HG02610 (cell line): ENCODE measurements around the gene PPP1R9B.

Experiments
- ATAC-seq: cut with Tn5 transposase; IDR thresholded peaks from one replicate; pipeline ENCODE4 v1.9.1; 2021; ENCODE audit warnings: mild to moderate bottlenecking, moderate library complexity; ENCODE audit not compliant: unreplicated experiment

The PPP1R9B gene

DNA sequence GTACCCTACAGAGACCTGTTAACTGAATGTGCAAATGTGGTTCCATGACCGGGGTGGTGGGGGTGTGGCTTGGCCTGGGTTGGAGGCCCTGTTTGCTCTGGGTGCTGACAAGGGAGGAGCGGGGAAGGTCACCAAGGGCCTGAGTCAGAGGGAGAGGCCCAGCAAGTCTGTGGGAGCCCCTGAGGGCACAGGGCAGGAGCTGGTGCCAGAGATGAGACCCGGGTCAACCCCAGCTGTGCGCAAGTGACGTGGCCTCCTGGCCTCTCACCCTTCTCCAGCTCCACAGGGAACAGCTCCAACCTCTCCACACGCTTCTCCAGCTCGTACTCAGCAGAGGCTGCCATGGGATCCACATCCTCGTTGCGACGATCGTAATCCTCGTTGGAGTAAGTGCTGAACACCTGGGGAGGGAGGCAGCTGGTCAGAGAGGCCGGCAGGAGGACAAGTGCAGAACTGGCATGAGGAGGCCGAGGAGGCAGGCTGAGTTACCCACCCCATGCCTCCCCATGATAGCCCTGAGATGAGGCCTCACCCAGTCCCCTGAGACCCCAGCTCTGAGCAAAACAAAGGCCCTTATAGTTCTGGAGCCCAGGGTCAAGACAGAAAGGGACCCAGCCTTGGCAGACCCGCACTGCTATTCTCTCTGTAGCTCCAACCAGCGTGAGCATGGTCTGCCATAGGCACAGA is 5.5 kb downstream of the PPP1R9B start:
- no peak for ATAC-seq

DNA sequence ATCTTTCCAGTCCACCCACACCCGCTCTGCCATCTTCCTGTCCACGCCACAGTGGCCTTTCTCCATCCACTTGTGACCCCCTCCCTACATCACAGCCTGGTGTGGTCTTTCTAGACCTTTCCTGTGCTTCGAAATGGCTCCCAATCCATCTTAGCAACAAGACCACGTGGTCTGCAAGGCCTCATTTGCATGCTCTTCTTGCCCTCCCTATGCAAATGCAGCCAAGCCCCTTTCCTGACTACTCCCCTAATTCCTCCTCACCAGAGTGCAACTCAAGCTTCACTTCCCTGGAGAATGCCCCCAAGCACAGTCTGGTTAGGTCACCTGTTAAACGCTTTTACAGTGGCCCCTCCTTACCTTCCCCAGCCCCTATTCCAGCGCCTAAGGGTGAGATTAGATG is 6.1 kb downstream of the PPP1R9B start:
- ATAC-seq, result no peak

DNA sequence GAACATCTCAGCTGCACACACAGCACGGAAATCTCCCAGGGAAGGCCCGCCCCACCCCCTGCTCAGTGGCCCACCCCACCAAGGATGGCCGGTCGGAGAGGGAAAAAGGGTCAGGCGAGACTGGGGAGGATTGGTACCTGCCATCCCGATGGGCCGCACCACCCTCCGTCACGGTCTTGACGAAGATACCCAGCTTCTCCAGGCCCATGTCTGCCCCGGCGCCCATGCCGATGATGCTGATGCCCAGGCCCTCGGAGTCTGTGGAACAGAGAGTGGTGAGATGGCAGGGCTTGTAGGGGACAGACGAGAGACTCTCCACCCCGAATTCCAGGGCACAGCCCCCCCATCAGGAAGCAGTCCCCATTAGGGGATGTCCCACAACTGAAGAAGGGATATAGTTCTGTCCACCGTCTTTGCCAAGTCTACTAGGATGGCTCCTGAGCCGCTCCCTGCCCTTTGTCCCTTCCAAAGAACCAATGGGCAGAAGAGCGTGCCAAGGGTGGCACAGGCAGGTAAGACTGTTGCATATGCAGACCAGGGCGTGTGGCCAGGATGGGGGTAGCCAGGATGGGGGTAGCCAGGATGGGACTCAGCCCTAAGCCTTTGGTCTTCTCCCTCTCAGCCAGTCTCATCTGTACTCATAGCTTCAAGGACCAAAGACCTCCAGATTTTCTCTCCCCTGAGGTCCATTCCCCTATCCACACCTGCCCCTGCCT is 6.9 kb downstream of the PPP1R9B start:
- ATAC-seq, result no peak

DNA sequence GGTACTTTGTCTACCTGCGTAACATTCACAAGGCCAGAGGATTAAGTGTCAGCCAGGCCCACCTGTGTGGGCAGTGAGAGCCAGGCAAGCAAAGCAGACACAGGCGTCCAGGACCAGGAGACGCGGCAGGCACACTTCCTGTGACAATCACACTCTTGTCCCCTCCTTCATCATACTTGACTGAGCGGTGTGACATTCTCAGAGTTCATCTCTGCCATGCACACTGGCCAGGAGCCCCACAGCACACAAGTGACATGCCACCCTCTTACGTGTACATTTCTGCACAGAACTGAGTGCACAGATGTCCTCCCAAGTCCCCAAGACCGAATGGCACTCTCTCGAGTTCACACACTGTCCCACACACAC is 8.7 kb downstream of the PPP1R9B start:
- no peak for ATAC-seq

DNA sequence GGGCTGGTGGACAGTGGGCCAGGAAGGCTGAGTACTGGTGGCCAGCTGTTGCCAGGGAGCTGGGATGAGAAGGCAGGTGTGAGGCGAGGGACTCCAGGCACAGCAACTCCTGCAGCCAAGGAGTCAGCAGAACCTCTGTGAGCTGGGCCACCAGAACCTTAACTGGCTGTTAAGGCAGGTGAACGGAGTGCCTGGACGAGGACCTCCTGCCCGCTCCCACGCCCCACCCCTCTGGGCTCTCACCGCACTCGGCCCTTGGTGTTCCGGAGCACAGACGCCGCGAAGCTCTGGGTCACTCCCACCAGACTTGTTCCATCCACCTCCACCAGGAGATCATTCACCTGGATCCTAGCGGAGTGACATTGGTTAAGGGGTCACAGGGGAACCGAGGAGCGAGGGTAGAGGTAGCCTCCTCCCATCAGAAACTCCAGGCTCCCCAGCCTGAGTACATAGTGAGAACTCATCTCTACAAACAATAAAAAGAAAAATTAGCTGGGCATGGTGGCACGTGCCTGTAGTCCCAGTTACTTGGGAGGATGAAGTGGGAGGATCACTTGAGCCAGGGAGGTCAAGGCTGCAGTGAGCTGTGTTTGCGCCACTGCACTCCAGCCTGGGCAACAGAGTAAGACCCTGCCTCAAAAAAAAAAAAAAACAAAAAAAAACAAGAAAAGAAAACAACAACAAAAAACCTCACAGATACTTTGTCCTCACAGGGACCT is 9.3 kb downstream of the PPP1R9B start:
- no peak for ATAC-seq

DNA sequence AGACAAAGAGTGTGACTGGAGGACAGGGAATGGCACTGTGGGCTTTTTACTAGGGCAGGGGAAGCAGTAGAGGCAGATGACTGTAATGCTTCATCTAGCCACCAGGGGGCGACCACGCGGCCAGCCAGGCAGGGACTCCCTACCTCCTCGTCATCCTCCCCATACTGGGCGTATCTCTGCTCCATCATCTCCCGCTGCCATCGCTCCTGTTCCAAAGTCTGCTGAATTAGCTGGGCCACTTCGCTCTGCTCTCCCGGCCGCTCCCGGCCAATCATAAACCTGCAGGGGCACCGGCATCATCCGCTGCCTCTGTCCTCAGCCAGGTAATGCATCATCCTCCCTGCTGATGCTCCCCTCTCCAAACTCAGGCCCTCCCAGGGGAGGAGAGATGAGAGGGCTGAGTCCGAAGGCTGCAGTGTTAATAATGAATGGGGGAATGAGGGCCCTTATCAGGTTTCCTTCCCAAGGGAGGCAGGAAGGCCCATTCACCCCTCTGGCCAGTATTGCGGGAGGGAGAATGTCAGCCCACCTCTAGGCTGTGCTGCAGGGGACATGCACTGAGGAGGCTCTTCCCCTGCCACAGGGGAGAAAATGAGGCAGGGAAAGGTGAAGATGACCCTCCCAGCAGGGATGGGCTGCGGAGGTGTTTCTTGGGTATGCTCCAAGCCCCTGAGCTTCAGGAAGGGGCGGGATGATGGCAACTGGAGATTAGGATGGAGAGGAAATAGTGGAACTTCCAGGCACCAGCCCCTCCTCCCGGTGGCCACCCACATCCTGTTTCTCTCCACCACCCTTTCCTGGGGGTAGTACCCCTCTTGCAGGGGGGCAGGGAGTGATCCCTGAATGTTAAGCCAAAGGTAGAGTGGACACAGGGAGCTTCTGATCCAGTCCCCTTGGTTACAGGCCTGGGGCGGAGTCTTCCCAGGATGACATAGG is 10.3 kb downstream of the PPP1R9B start:
- ATAC-seq, result peak; percentile 47

DNA sequence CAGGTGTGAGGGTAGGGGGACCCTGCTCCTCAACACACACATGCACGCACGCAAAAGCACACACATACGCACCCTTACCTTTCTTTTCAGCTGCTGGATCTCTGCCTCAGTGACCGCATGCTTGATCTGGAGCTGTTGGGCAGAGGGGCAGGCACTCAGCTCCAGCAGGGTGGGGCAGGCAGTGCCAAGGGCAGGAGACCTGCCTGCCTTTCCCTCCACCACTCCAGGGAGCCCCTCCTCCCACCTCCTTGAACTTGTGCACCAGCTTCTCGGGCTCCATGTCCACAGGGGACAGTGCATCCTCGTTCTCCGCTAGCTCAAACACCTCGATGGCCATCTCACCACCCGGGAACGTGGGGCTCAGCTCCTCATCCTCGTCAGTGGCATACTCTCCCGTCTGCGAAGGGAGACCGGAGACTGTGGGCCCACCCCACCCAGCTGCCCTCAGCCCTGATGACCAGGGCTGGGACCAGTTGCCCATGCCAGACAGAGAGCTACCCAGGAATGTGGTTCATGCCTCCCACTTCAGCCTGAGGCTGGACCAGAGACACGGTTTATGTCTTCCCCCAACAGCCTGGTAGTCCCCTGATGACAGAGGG is 11.2 kb downstream of the PPP1R9B start:
- no peak for ATAC-seq

DNA sequence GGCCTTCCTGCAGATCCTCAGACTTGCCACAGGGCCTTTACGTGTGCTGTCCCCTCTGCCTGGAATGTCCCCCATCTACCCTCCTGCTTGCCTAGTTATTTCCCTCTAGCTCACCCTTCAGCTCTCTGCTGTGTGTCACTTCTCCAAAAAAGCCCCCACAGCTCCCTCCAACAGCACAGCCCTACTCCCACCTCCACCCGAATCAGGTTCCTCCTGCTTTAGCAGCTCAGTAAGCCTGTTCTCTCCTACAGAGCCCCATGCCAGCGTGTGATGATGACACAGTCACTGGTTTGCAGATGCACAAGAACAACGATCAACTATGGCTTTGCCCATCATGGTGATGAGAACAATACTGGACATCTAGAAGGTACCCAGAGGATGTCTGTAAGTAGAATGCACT is 13.4 kb downstream of the PPP1R9B start:
- no peak for ATAC-seq

DNA sequence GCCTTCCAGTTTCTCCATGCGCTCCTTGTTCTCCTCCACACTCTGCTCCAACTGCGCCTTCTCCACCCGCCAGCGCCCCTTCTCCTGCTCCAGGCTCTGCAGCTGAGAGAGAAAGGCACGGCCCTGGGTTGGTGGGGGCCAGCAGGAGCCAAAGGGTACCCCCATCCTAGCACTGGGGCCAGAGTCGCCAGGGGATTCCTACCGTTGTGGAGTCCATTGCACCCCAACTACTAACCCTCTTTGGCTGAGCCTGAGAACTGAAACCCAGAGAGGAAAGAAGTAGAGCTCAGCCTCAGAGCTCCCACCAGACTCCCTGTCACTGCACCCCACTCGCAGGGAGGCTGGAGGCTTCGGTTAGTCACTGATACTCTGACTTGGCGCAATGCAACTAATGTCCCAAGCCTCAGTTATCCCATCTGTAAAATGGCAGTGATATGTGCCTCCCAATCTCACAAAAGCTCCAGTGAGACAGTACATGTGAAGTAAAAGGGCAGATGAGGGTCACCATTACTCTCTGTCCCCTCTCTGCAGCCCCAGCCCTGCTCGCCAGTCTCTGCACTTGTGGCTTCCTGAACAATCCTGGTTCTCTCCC is 14.3 kb downstream of the PPP1R9B start:
- no peak for ATAC-seq

DNA sequence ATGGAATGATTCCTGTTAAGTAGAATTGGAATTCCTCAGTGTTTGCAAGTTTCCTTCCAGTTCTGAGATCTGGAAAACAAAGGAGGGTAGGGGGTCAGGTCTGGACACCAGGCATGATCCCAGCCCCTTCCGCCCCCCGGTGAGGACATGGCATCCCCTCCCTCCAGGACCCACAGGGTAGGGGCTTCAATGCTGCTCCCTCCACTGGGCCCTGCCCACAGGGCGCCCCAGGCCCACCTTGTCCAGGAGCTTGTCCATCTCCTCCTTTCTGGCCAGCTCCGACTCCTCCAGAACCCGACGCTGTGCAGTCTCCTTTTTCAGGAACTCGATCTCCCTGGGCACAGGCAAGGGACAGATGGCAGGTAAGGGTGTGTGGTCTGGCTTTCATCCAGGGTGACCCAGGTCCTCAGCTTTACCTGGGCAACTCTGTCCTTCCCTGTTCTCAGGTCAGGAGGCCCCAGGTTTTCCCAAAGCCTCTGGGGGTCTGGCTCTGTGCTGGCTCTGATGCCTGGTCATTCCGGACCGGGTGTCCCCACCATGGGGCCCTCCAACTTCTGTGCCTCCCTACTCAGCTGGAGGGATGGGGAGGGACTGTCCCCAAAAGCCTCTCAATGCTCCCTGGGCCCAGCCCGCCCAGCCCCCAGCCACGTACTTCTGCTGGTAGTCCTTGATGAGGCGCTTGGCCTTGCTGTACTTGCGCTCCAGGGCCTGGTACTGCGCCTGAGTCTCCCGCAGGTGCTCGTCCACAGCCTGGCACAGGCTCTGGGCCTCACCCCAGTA is 15.0 kb downstream of the PPP1R9B start:
- no peak for ATAC-seq

DNA sequence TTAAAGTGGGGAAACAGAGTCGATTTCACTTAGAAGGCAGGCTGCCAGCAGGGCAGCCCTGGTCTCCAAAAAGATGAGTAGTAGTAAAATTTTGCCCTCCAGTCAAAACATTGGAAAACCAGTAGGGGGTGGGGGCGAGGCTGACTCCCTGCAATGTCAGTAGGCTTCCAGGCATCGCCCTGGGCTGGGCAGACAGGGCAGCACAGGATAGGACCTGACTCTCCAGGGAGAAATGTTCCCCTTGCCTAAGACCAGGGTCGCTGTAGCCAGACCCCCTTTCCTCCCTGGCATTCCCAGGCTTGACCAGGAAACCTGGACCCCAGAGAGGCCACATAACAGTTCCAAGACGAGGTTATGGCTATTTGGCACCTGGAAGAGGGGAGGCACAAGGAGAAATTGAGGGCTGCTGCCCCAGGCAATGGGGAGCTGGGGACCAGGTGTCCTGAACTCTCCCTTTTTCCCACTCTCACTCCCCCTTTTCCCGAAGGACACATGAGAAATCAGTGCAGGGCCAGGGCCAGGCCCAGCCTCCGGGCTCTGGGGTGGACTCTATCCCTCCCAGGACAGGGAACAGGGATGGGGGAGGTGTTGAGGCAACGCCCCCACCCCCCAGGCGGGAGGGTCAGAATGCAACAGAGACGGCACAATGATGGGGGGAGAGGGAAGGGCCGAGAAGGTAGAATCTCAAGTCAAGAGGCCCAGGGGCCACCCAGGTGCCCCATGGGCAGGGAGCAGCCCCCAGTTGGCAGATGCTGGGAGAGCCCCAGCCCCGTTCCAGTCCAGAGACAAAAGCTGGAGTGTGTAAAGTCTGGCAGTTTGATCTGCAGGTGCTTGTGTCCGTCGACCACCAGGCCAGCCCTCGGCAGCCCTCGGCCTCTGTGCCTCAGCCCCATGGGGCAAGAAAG is 16.0 kb downstream of the PPP1R9B start:
- no peak for ATAC-seq

DNA sequence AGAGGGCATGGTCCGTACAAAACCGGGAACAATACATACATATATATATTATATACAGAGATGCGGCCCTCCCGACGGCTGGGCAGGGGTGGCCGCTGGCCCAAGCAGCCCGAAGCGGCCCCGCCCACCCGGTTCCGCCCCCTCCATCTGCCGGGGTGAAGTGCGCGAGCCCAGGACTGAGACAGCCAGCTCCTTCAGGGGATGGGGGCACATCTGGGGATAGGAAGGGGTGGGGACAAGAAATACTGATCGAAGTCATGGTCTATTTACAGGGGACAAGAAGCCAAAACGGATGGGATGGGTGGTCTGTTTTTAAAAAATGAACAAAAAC is 16.7 kb downstream of the PPP1R9B start:
- ATAC-seq, result no peak

DNA sequence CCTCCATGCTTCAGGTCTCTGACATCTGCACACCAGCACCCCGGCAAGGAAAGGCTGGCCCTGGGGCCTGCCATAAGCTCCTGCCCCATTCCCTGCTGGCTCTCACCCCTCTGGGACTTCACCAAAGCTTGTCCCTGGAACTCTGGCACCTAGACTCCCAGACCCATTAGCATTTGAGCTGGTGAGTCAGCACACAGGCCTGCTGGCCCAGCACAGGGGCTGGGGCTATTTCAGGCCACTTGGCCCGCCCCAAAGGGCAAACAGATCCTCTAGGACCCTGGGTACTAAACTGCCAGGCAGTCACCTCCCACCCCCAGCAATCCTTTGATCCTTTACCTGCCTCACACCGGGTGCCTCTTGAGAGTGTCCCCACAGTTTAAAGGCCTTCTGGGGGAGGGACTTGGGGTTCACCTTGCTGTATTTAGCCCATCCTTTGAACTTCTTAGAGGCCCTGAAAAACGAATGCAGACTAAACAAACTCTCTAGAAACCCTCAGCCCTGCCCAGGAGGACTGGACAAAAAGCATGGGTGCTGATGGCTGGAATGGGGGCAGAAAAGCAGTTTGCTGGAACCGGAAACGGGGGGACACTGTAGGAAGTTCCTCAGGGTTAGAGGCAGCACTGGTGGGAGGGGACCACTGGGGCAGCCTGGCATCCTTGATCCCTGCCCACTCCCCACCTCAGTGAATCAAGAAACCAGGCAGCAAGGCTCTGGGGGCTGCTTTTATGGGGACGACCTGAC is 17.3 kb downstream of the PPP1R9B start:
- no peak for ATAC-seq

DNA sequence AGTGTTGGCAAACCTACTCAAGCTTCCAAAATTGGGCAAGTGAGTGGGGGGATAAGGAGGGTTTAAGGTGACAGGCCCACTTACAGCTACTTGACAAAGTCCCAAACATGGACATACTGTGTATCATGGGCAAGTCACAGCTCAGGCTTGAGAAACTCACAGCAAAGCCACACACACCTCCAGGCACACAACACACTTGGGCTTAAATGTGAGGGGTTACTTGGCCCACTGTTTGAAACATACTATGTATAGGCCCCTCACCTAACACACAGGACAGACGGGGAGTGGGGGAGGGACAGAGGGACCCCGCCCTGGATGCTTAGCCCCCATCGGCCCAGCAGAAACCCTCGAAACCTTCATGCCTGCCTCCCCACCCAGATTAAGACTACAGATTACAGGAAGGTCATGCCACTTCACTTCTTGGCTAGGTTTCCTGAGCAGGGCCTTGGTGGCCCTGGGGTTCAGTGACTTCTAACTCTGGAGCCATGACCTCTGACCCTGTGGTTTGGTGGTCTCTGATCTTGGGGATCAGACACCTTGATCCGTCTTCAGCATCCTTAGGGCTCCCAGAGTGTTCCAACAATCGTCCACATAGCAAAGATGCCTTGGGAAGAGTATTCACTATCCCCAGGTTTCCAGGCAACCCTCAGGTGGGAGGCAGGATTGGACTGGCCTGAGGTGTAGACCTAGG is 18.2 kb downstream of the PPP1R9B start:
- ATAC-seq, result no peak

DNA sequence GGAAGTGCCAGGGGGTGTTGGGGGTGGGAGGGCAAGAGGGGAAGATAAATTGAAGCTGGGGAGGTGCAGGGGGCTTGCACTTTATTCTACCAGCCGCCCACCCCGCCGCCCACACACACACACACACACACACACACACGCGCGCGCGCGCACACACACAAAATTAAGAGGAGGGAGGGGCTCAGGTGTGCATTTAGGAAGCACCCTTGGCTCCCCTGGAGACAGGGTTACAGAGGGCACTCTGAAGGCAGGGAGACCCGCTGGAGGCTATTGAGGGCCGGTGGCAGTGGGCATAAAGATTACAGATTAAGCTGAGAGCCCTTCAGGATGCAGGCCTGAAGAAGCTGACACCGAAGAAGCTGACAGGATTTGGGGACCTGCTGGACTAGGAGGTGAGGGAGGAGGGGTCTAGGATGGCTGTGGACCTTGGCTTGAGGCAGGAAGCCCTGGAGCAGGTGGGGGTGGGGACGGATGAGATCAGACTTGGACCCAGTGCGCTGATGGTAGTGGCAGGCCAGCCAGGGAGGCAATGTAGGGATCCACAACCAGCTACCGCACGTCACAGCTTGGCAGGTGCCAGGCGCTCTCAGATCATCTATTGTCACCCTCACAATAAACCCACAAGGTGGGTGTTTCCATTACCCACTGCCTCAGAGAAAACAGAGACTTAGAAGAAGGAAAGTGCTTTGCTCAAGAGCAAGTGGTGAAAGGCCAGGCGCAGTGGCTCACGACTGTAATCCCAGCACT is 19.7 kb downstream of the PPP1R9B start:
- ATAC-seq, result no peak

DNA sequence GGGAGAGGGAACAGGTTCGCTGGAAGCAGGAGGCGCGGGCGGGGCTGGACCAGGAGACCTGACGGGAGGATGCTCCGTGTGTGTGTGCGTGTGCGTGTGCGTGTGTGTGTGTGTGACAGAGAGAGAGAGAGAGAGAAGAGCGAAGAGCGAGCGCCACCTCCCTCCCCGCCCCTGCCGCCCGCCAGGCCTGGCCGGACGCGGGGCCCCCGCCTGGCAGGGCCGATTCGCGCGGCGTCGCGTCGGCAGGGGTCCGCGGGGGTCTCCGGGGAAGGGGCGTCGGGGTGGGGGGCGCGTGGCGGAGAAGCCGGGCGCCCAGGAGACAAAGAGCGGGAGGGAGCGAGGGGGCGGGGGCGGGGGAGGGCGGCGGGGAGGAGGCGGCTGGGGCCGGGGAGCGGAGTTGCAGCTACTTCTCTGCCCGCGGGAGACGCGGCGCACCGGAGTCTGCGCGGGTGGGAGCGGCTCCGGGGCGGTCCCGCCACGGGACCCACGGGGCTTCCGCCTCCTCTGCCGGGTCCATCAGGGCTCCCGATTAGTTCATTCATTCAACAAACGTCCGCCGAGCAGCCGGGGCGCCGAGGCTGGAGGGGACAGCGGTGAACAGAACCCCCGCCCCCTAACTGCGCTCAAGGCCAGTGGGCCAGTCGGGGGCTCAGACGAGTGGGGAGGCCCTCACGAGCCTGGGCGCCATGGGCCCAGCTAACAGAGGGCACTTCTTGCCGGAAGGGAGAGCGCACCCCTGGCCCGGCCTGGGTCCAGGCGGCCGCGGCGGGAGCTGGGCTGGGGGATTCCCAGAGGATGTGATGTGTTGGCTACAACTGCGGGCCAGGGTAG is 20.5 kb downstream of the PPP1R9B start, which contains the start of gene SAMD14:
Gene SAMD14 (minus strand): TSS at position 433 of the 831 bp plus-strand sequence. CDS start 5,201 bp downstream, outside the sequence.
- peak; percentile 37 for ATAC-seq
